ENCODE results near the gene C1orf159. TPM values are rescaled to one million over a fixed set of nuclear protein-coding genes. Genes with fewer than 3 reads are reported as not detected.
A peak's percentile ranks its signal among the peaks of the same experiment; 100 is the strongest.
"Not testable (repeated sequence)": the region's sequence is repeated elsewhere in the genome, so short reads cannot be mapped to it uniquely, and the experiment has no call there.

Gene C1orf159
- total RNA-seq, 1 donor from 2014 or later, result 31.8 TPM

- peaks cover 5% of the 10 kb centered on the region for H3K27me3 Mint-ChIP-seq (ENCODE audit: low read depth)
- H3K4me1 Mint-ChIP-seq, result peaks cover 4% of the 10 kb centered on the region
- peak overlapping the region; percentile 64 for H3K27ac Mint-ChIP-seq
- no peaks in the 10 kb centered on the region for H3K9me3 Mint-ChIP-seq
- peak; percentile 21 to 68 for DNase-seq (ENCODE audit: low spot score in 2 of 2, unreplicated experiment in 2 of 2)
- peaks cover 3% of the 10 kb centered on the region for H3K36me3 Mint-ChIP-seq
- H3K4me3 Mint-ChIP-seq, result peak overlapping the region; percentile 55
- TF ChIP-seq CTCF (IDR thresholded peaks at IDR 0.05; ENCODE audit: unreplicated experiment), result no peak
Measured at GRCh38 chr1:1079408-1080121, 36.3 kb downstream of the C1orf159 start.

GRCh38 chr1:1077396-1077795 is 38.5 kb downstream of the C1orf159 start:
- not testable (repeated sequence) for H3K27ac Mint-ChIP-seq; H3K36me3 Mint-ChIP-seq; H3K4me1 Mint-ChIP-seq; H3K27me3 Mint-ChIP-seq (ENCODE audit: low read depth); DNase-seq (ENCODE audit: low spot score in 2 of 2, unreplicated experiment in 2 of 2); H3K9me3 Mint-ChIP-seq; H3K4me3 Mint-ChIP-seq

- H3K27ac Mint-ChIP-seq, result no peak overlapping the region
Measured at GRCh38 chr1:1075148-1075935, 40.5 kb downstream of the C1orf159 start.

GRCh38 chr1:1074631-1075147 is 41.2 kb downstream of the C1orf159 start:
- Mint-ChIP-seq H3K36me3 (no peaks in the 10 kb centered on the region), H3K4me1 (no peaks in the 10 kb centered on the region), H3K27ac (no peak overlapping the region), H3K4me3 (no peak overlapping the region), H3K27me3 (ENCODE audit: low read depth) (peaks cover 11% of the 10 kb centered on the region), H3K9me3 (no peaks in the 10 kb centered on the region)
- TF ChIP-seq CTCF (IDR thresholded peaks at IDR 0.05; ENCODE audit: unreplicated experiment), result no peak
- no peak for DNase-seq (ENCODE audit: low spot score in 2 of 2, unreplicated experiment in 2 of 2)

More at GRCh38 chr1:1075148-1075935, 40.5 kb downstream of the C1orf159 start:
- no peak for TF ChIP-seq CTCF (IDR thresholded peaks at IDR 0.05; ENCODE audit: unreplicated experiment)
- peak in 1 of 2 experiments; percentile 17 for DNase-seq (ENCODE audit: low spot score in 2 of 2, unreplicated experiment in 2 of 2)
- no peak overlapping the region for H3K4me3 Mint-ChIP-seq
- peaks cover 5% of the 10 kb centered on the region for H3K27me3 Mint-ChIP-seq (ENCODE audit: low read depth)
- no peaks in the 10 kb centered on the region for H3K9me3 Mint-ChIP-seq
- H3K36me3 Mint-ChIP-seq, result no peaks in the 10 kb centered on the region
- peaks cover 4% of the 10 kb centered on the region for H3K4me1 Mint-ChIP-seq

- Mint-ChIP-seq H3K9me3 (no peaks in the 10 kb centered on the region), H3K4me1 (no peaks in the 10 kb centered on the region), H3K4me3 (no peak within 1 kb of the TSS), H3K27ac (no peak within 1 kb of the TSS), H3K27me3 (ENCODE audit: low read depth) (peaks cover 10% of the 10 kb centered on the region), H3K36me3 (no peaks in the 10 kb centered on the region)
- DNase-seq (ENCODE audit: low spot score in 2 of 2, unreplicated experiment in 2 of 2), result no peak
- no peak for TF ChIP-seq CTCF (IDR thresholded peaks at IDR 0.05; ENCODE audit: unreplicated experiment)
Measured at GRCh38 chr1:1073743-1074587, 41.9 kb downstream of the C1orf159 start, which contains the start of gene RNF223. Gene RNF223, minus strand, starts transcription at chr1:1074306. Its CDS starts 1,740 bp downstream, at chr1:1072566.
